ENCODE measurements around the gene EPHB3.

The EPHB3 gene

GRCh38 chr3:184539801-184540435 lies 21.7 kb upstream of the EPHB3 start:
- Mint-ChIP-seq H3K27me3 (ENCODE audit: low read depth) (peaks cover 41% of the 10 kb centered on the region), H3K36me3 (ENCODE audit: low read depth) (no peaks in the 10 kb centered on the region), H3K9me3 (no peaks in the 10 kb centered on the region), H3K4me3 (no peak overlapping the region), H3K4me1 (ENCODE audit: low read depth) (peaks cover 6% of the 10 kb centered on the region), H3K27ac (no peak overlapping the region)

GRCh38 chr3:184540777-184541681 lies 20.6 kb upstream of the EPHB3 start:
- H3K4me3 Mint-ChIP-seq, result no peak overlapping the region
- no peaks in the 10 kb centered on the region for H3K9me3 Mint-ChIP-seq
- H3K4me1 Mint-ChIP-seq (ENCODE audit: low read depth), result peaks cover 6% of the 10 kb centered on the region
- H3K27me3 Mint-ChIP-seq (ENCODE audit: low read depth), result peaks cover 45% of the 10 kb centered on the region
- no peak overlapping the region for H3K27ac Mint-ChIP-seq
- no peaks in the 10 kb centered on the region for H3K36me3 Mint-ChIP-seq (ENCODE audit: low read depth)

- H3K4me1 Mint-ChIP-seq (ENCODE audit: low read depth), result peaks cover 6% of the 10 kb centered on the region
- H3K4me3 Mint-ChIP-seq, result no peak overlapping the region
- H3K27ac Mint-ChIP-seq, result no peak overlapping the region
- peaks cover 43% of the 10 kb centered on the region for H3K27me3 Mint-ChIP-seq (ENCODE audit: low read depth)
- no peaks in the 10 kb centered on the region for H3K36me3 Mint-ChIP-seq (ENCODE audit: low read depth)
- no peaks in the 10 kb centered on the region for H3K9me3 Mint-ChIP-seq
Observed at GRCh38 chr3:184541886-184542562, 19.6 kb upstream of the EPHB3 start.

GRCh38 chr3:184542577-184542976 lies 19.0 kb upstream of the EPHB3 start:
- Mint-ChIP-seq H3K9me3 (no peaks in the 10 kb centered on the region), H3K4me3 (no peak overlapping the region), H3K27me3 (ENCODE audit: low read depth) (peaks cover 38% of the 10 kb centered on the region), H3K27ac (no peak overlapping the region), H3K4me1 (ENCODE audit: low read depth) (peaks cover 6% of the 10 kb centered on the region), H3K36me3 (ENCODE audit: low read depth) (no peaks in the 10 kb centered on the region)

GRCh38 chr3:184543256-184543655 lies 18.3 kb upstream of the EPHB3 start:
- Mint-ChIP-seq H3K36me3 (ENCODE audit: low read depth) (no peaks in the 10 kb centered on the region), H3K4me1 (ENCODE audit: low read depth) (peaks cover 6% of the 10 kb centered on the region), H3K4me3 (no peak overlapping the region), H3K27ac (no peak overlapping the region), H3K9me3 (no peaks in the 10 kb centered on the region), H3K27me3 (ENCODE audit: low read depth) (peaks cover 33% of the 10 kb centered on the region)

GRCh38 chr3:184543843-184544512 lies 17.6 kb upstream of the EPHB3 start:
- peaks cover 29% of the 10 kb centered on the region for H3K27me3 Mint-ChIP-seq (ENCODE audit: low read depth)
- H3K36me3 Mint-ChIP-seq (ENCODE audit: low read depth), result no peaks in the 10 kb centered on the region
- H3K27ac Mint-ChIP-seq, result no peak overlapping the region
- peaks cover 6% of the 10 kb centered on the region for H3K4me1 Mint-ChIP-seq (ENCODE audit: low read depth)
- no peak overlapping the region for H3K4me3 Mint-ChIP-seq
- H3K9me3 Mint-ChIP-seq, result no peaks in the 10 kb centered on the region

GRCh38 chr3:184544513-184544861 lies 17.1 kb upstream of the EPHB3 start:
- Mint-ChIP-seq H3K27me3 (ENCODE audit: low read depth) (peaks cover 29% of the 10 kb centered on the region), H3K4me3 (no peak overlapping the region), H3K36me3 (ENCODE audit: low read depth) (no peaks in the 10 kb centered on the region), H3K9me3 (no peaks in the 10 kb centered on the region), H3K27ac (no peak overlapping the region), H3K4me1 (ENCODE audit: low read depth) (peaks cover 6% of the 10 kb centered on the region)

- Mint-ChIP-seq H3K27me3 (ENCODE audit: low read depth) (peaks cover 29% of the 10 kb centered on the region), H3K4me3 (no peak overlapping the region), H3K36me3 (ENCODE audit: low read depth) (no peaks in the 10 kb centered on the region), H3K4me1 (ENCODE audit: low read depth) (peaks cover 6% of the 10 kb centered on the region), H3K9me3 (no peaks in the 10 kb centered on the region), H3K27ac (no peak overlapping the region)
Observed at GRCh38 chr3:184545769-184546168, 15.8 kb upstream of the EPHB3 start.

GRCh38 chr3:184546252-184546651 lies 15.3 kb upstream of the EPHB3 start:
- H3K27me3 Mint-ChIP-seq (ENCODE audit: low read depth), result peaks cover 25% of the 10 kb centered on the region
- H3K36me3 Mint-ChIP-seq (ENCODE audit: low read depth), result no peaks in the 10 kb centered on the region
- H3K4me3 Mint-ChIP-seq, result no peak overlapping the region
- peaks cover 3% of the 10 kb centered on the region for H3K4me1 Mint-ChIP-seq (ENCODE audit: low read depth)
- no peaks in the 10 kb centered on the region for H3K9me3 Mint-ChIP-seq
- H3K27ac Mint-ChIP-seq, result no peak overlapping the region

- Mint-ChIP-seq H3K36me3 (ENCODE audit: low read depth) (no peaks in the 10 kb centered on the region), H3K4me1 (ENCODE audit: low read depth) (peaks cover 3% of the 10 kb centered on the region), H3K4me3 (no peak overlapping the region), H3K27ac (no peak overlapping the region), H3K9me3 (no peaks in the 10 kb centered on the region), H3K27me3 (ENCODE audit: low read depth) (peaks cover 18% of the 10 kb centered on the region)
Observed at GRCh38 chr3:184549796-184550577, 11.6 kb upstream of the EPHB3 start.

GRCh38 chr3:184551103-184551502 lies 10.5 kb upstream of the EPHB3 start:
- Mint-ChIP-seq H3K4me1 (ENCODE audit: low read depth) (peaks cover 3% of the 10 kb centered on the region), H3K27ac (no peak overlapping the region), H3K36me3 (ENCODE audit: low read depth) (no peaks in the 10 kb centered on the region), H3K4me3 (no peak overlapping the region), H3K9me3 (no peaks in the 10 kb centered on the region), H3K27me3 (ENCODE audit: low read depth) (peaks cover 13% of the 10 kb centered on the region)

GRCh38 chr3:184551614-184552256 lies 9.8 kb upstream of the EPHB3 start:
- peaks cover 7% of the 10 kb centered on the region for H3K4me1 Mint-ChIP-seq (ENCODE audit: low read depth)
- no peak overlapping the region for H3K4me3 Mint-ChIP-seq
- H3K27ac Mint-ChIP-seq, result no peak overlapping the region
- peaks cover 10% of the 10 kb centered on the region for H3K27me3 Mint-ChIP-seq (ENCODE audit: low read depth)
- no peaks in the 10 kb centered on the region for H3K9me3 Mint-ChIP-seq
- H3K36me3 Mint-ChIP-seq (ENCODE audit: low read depth), result no peaks in the 10 kb centered on the region

GRCh38 chr3:184552296-184552695 lies 9.3 kb upstream of the EPHB3 start:
- Mint-ChIP-seq H3K4me1 (ENCODE audit: low read depth) (peaks cover 7% of the 10 kb centered on the region), H3K4me3 (no peak overlapping the region), H3K36me3 (ENCODE audit: low read depth) (no peaks in the 10 kb centered on the region), H3K27ac (no peak overlapping the region), H3K27me3 (ENCODE audit: low read depth) (peaks cover 12% of the 10 kb centered on the region), H3K9me3 (no peaks in the 10 kb centered on the region)

Measured in T-helper 1 cell treated with Interleukin-12 subunit alpha and Interleukin-12 subunit beta and Interleukin-4 antibody, amounts not matched to agents 30 μg/mL and 1 μg/mL, for 36 hours (primary cell).